Liver (tissue), 9 donors: ENCODE data around the gene SORBS2. TPM values are rescaled to one million over a fixed set of nuclear protein-coding genes. Genes with fewer than 3 reads are reported as not detected.

Source experiments
- DNase-seq: peaks from one replicate; pipeline ENCODE4 v3.0.0-alpha.2; 2017; ENCODE audit warnings: low spot score
- H3K27ac ChIP-seq, 2 donors: one replicate each; pipeline ENCODE4 v1.7.0; 2013; ENCODE audit warnings: inconsistent platforms in 2 of 2, low read length in 2 of 2, control low read depth in 1 of 2, low read depth in 1 of 2, mild to moderate bottlenecking in 1 of 2
- H3K27me3 ChIP-seq, 4 donors: one replicate each; pipeline versions ENCODE4 v1.6.1 to v1.7.0; 2013; ENCODE audit warnings: low read length in 3 of 4, inconsistent platforms in 1 of 4, mild to moderate bottlenecking in 1 of 4, moderate library complexity in 1 of 4; ENCODE audit not compliant: control insufficient read depth in 4 of 4, insufficient read depth in 4 of 4
- H3K36me3 ChIP-seq, 4 donors: one replicate each; pipeline versions ENCODE4 v1.6.1 to v1.7.0; 2013; ENCODE audit warnings: low read length in 3 of 4, mild to moderate bottlenecking in 3 of 4, low read depth in 1 of 4, moderate library complexity in 1 of 4; ENCODE audit not compliant: control insufficient read depth in 4 of 4, insufficient read depth in 3 of 4
- H3K4me1 ChIP-seq, 4 donors: one replicate each; pipeline versions ENCODE4 v1.6.1 to v1.7.0; 2013; ENCODE audit warnings: low read length in 3 of 4, mild to moderate bottlenecking in 3 of 4, moderate library complexity in 1 of 4; ENCODE audit not compliant: control insufficient read depth in 4 of 4, insufficient read depth in 4 of 4
- H3K4me3 ChIP-seq, 3 donors: one replicate each; pipeline versions ENCODE4 v1.6.1 to v1.7.0; 2013; ENCODE audit warnings: low read length in 3 of 3, control low read depth in 1 of 3, low read depth in 1 of 3, mild to moderate bottlenecking in 1 of 3
- H3K9ac ChIP-seq, 2 donors: one replicate each; pipeline ENCODE4 v1.7.0; 2013; ENCODE audit warnings: low read length in 2 of 2, mild to moderate bottlenecking in 2 of 2, moderate library complexity in 2 of 2, control low read depth in 1 of 2, low read depth in 1 of 2
- H3K9me3 ChIP-seq, 4 donors: one replicate each; pipeline versions ENCODE4 v1.6.1 to v1.7.0; 2013; ENCODE audit warnings: low read length in 3 of 4; ENCODE audit not compliant: control insufficient read depth in 4 of 4
- EGR1 ChIP-seq, 2 donors: IDR thresholded peaks; 2 replicates each; pipeline ENCODE4 v1.6.1; 2016 to 2018; ENCODE audit warnings: antibody characterized with exemption in 2 of 2, low read depth in 2 of 2
- FOXA1 ChIP-seq: IDR thresholded peaks from 2 replicates; pipeline ENCODE4 v1.6.1; 2016; ENCODE audit warnings: antibody characterized with exemption
- FOXA2 ChIP-seq: IDR thresholded peaks from 2 replicates; pipeline ENCODE4 v1.6.1; 2016; ENCODE audit warnings: antibody characterized with exemption
- GABPA ChIP-seq, 2 donors: IDR thresholded peaks in 1 of 2; conservative IDR thresholded peaks in 1 of 2; 2 replicates each; pipeline ENCODE4 v1.6.1; 2016; ENCODE audit warnings: antibody characterized with exemption in 2 of 2, mild to moderate bottlenecking in 1 of 2, moderate library complexity in 1 of 2
- HNF4A ChIP-seq, 2 donors: conservative IDR thresholded peaks; 2 replicates each; pipeline ENCODE4 v1.6.1; 2016; ENCODE audit warnings: antibody characterized with exemption in 2 of 2, mild to moderate bottlenecking in 2 of 2
- HNF4G ChIP-seq: IDR thresholded peaks from 2 replicates; pipeline ENCODE4 v1.6.1; 2016; ENCODE audit warnings: antibody characterized with exemption
- JUND ChIP-seq, 2 donors: IDR thresholded peaks; 2 replicates each; pipeline ENCODE4 v1.6.1; 2016; ENCODE audit warnings: antibody characterized with exemption in 2 of 2
- NR2F2 ChIP-seq: IDR thresholded peaks from 2 replicates; pipeline ENCODE4 v1.6.1; 2016; ENCODE audit warnings: antibody characterized with exemption
- RAD21 ChIP-seq, 2 donors: IDR thresholded peaks; 2 replicates each; pipeline ENCODE4 v1.6.1; 2016; ENCODE audit warnings: antibody characterized with exemption in 2 of 2, mild to moderate bottlenecking in 2 of 2
- RXRA ChIP-seq, 2 donors: IDR thresholded peaks; 2 replicates each; pipeline ENCODE4 v1.6.1; 2017 to 2018; ENCODE audit warnings: antibody characterized with exemption in 2 of 2, mild to moderate bottlenecking in 1 of 2
- SP1 ChIP-seq: IDR thresholded peaks from 2 replicates; pipeline ENCODE4 v1.6.1; 2018; ENCODE audit warnings: antibody characterized with exemption, mild to moderate bottlenecking
- TAF1 ChIP-seq: conservative IDR thresholded peaks from 2 replicates; pipeline ENCODE4 v1.6.1; 2016; ENCODE audit warnings: antibody characterized with exemption, mild to moderate bottlenecking
- YY1 ChIP-seq: IDR thresholded peaks from 2 replicates; pipeline ENCODE4 v1.6.1; 2016; ENCODE audit warnings: antibody characterized with exemption, mild to moderate bottlenecking
- WGBS: extraction: QIAGEN DNeasy Blood & Tissue Kit; methylation state at CpG from one replicate; pipeline ENCODE4 v1.1.7; 2013; 5-methylcytosine and 5-hydroxymethylcytosine counted together
- polyA plus RNA-seq, 2 donors: library from polyadenylated mRNA; stranded (reverse) in 1 of 2; unstranded in 1 of 2; fragments of 200-250 nt in 1 of 2; fragments of >200 nt in 1 of 2; fragmentation: Nextera tagmentation in 1 of 2; extraction: Ambion mirVana in 1 of 2; gene quantifications; one replicate each; pipeline versions ENCODE4 v1.2.1 to v1.2.3, GENCODE V29; 2013 to 2015
- total RNA-seq, 2 donors: library from RNA; depleted of rRNA; stranded (reverse); fragments of >200 nt; gene quantifications; one replicate each; pipeline ENCODE4 v1.2.3, GENCODE V29; 2014
- TF ChIP-seq, protein P1 (sequence below): IDR thresholded peaks from 2 replicates; pipeline ENCODE4 v1.6.1; 2016; ENCODE audit warnings: antibody characterized with exemption, mild to moderate bottlenecking
- TF ChIP-seq, protein P2 (sequence below): fragments of 150-350 bp; IDR thresholded peaks from 2 replicates; pipeline ENCODE4 v1.5.1; 2017; ENCODE audit warnings: improper control_type of control experiment, low read depth, low read length; ENCODE audit not compliant: missing input control
- TF ChIP-seq, protein P3 (sequence below): IDR thresholded peaks from 2 replicates; pipeline ENCODE4 v1.6.1; 2016; ENCODE audit warnings: antibody characterized with exemption
- TF ChIP-seq, protein P4 (sequence below): IDR thresholded peaks from 2 replicates; pipeline ENCODE4 v1.6.1; 2016; ENCODE audit warnings: antibody characterized with exemption
- TF ChIP-seq, protein P5 (sequence below): IDR thresholded peaks from 2 replicates; pipeline ENCODE4 v1.6.1; 2016; ENCODE audit warnings: antibody characterized with exemption
- donor health status: healthy.
- donor health status: healthy.
- donor health status: healthy.
- donor health status: healthy.
- donor health status: healthy.

SORBS2 gene
- total and polyA plus RNA-seq, 4 donors, result 23.3 to 136 (median 59.6) TPM

DNA sequence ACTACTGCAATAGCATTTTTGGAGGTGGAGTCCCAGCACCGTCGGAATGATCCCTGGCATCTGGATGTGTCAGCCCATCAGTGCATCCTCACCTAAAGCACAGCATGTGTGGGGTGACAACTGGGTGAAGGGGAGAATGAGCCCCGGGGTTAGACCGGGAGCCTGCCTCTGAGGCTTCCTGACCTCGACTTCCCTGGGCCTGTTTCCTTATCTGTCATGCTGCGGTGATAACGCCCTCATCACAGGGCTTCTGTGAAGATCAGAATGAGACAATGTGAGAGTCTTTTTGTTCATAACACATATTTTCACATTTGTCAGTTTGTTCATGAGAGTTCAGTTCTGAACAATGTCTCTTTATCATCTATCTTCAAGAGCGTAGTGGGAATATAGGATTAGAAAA, 245.6 kb downstream of the SORBS2 start:
- Histone ChIP-seq H3K36me3 (no peaks in the 10 kb centered on the region), H3K9me3 (peaks cover 0 to 3% (median 0%) of the 10 kb centered on the region in 4 donors), H3K27ac (peak overlapping the region; percentile 45 to 64), H3K27me3 (no peaks in the 10 kb centered on the region), H3K9ac (no peak overlapping the region), H3K4me1 (no peaks in the 10 kb centered on the region), H3K4me3 (no peak overlapping the region)
- TF ChIP-seq SP1 (no peak), NR2F2 (peak; percentile 6), HNF4A (conservative IDR thresholded peaks at IDR 0.05) (no peak), TAF1 (no peak)
- no peak for DNase-seq
- 71% methylated on average over 8 of the region's 8 CpGs for WGBS

DNA sequence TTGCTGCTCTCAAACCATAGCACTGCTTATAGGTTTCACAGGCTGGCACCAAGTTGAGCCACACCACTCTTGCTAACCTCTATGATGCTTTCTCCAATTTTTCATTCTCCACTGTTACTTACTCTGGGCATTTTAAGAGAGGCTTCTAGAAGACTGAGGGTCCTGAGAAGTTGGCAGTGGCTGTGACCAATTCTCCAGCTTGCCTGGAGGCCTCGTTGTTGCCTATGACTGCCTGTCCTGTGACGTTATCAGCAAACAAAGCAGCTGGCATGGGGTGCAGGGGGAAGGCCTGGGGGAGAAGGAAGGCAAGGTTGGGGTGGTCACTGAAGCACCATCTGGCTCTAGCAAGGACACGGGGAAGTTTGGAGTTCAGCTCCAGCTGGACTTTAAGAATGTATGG, 246.3 kb downstream of the SORBS2 start:
- WGBS, result 90% methylated on average over 3 of the region's 3 CpGs
- H3K9ac ChIP-seq, result no peak overlapping the region
- TF ChIP-seq, protein P1, sequence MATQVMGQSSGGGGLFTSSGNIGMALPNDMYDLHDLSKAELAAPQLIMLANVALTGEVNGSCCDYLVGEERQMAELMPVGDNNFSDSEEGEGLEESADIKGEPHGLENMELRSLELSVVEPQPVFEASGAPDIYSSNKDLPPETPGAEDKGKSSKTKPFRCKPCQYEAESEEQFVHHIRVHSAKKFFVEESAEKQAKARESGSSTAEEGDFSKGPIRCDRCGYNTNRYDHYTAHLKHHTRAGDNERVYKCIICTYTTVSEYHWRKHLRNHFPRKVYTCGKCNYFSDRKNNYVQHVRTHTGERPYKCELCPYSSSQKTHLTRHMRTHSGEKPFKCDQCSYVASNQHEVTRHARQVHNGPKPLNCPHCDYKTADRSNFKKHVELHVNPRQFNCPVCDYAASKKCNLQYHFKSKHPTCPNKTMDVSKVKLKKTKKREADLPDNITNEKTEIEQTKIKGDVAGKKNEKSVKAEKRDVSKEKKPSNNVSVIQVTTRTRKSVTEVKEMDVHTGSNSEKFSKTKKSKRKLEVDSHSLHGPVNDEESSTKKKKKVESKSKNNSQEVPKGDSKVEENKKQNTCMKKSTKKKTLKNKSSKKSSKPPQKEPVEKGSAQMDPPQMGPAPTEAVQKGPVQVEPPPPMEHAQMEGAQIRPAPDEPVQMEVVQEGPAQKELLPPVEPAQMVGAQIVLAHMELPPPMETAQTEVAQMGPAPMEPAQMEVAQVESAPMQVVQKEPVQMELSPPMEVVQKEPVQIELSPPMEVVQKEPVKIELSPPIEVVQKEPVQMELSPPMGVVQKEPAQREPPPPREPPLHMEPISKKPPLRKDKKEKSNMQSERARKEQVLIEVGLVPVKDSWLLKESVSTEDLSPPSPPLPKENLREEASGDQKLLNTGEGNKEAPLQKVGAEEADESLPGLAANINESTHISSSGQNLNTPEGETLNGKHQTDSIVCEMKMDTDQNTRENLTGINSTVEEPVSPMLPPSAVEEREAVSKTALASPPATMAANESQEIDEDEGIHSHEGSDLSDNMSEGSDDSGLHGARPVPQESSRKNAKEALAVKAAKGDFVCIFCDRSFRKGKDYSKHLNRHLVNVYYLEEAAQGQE, result no peak
- TF ChIP-seq, protein P2, sequence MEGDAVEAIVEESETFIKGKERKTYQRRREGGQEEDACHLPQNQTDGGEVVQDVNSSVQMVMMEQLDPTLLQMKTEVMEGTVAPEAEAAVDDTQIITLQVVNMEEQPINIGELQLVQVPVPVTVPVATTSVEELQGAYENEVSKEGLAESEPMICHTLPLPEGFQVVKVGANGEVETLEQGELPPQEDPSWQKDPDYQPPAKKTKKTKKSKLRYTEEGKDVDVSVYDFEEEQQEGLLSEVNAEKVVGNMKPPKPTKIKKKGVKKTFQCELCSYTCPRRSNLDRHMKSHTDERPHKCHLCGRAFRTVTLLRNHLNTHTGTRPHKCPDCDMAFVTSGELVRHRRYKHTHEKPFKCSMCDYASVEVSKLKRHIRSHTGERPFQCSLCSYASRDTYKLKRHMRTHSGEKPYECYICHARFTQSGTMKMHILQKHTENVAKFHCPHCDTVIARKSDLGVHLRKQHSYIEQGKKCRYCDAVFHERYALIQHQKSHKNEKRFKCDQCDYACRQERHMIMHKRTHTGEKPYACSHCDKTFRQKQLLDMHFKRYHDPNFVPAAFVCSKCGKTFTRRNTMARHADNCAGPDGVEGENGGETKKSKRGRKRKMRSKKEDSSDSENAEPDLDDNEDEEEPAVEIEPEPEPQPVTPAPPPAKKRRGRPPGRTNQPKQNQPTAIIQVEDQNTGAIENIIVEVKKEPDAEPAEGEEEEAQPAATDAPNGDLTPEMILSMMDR, result no peak
- no peak for TF ChIP-seq FOXA2
- no peak for TF ChIP-seq TAF1
- TF ChIP-seq, protein P3, sequence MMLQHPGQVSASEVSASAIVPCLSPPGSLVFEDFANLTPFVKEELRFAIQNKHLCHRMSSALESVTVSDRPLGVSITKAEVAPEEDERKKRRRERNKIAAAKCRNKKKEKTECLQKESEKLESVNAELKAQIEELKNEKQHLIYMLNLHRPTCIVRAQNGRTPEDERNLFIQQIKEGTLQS, result no peak
- TF ChIP-seq HNF4G, result no peak
- TF ChIP-seq, protein P4, sequence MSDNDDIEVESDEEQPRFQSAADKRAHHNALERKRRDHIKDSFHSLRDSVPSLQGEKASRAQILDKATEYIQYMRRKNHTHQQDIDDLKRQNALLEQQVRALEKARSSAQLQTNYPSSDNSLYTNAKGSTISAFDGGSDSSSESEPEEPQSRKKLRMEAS, result no peak
- TF ChIP-seq EGR1 (IDR thresholded peaks at IDR 0.05; ENCODE audit: low read depth in 2 of 2), result no peak
- TF ChIP-seq HNF4A (conservative IDR thresholded peaks at IDR 0.05), result no peak
- TF ChIP-seq SP1, result no peak
- no peak for TF ChIP-seq JUND (IDR thresholded peaks at IDR 0.05)
- TF ChIP-seq, protein P5, sequence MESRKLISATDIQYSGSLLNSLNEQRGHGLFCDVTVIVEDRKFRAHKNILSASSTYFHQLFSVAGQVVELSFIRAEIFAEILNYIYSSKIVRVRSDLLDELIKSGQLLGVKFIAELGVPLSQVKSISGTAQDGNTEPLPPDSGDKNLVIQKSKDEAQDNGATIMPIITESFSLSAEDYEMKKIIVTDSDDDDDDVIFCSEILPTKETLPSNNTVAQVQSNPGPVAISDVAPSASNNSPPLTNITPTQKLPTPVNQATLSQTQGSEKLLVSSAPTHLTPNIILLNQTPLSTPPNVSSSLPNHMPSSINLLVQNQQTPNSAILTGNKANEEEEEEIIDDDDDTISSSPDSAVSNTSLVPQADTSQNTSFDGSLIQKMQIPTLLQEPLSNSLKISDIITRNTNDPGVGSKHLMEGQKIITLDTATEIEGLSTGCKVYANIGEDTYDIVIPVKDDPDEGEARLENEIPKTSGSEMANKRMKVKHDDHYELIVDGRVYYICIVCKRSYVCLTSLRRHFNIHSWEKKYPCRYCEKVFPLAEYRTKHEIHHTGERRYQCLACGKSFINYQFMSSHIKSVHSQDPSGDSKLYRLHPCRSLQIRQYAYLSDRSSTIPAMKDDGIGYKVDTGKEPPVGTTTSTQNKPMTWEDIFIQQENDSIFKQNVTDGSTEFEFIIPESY, result no peak
- no peak for TF ChIP-seq YY1
- no peak for TF ChIP-seq GABPA (IDR thresholded peaks at IDR 0.05 in 1 of 2, conservative IDR thresholded peaks at IDR 0.05 in 1 of 2)
- no peak for TF ChIP-seq RXRA (IDR thresholded peaks at IDR 0.05)
- no peak for TF ChIP-seq RAD21 (IDR thresholded peaks at IDR 0.05)
- no peak for TF ChIP-seq NR2F2
- TF ChIP-seq FOXA1, result no peak
- H3K36me3 ChIP-seq, result no peaks in the 10 kb centered on the region
- DNase-seq, result no peak
- H3K9me3 ChIP-seq, result peaks cover 0 to 3% (median 0%) of the 10 kb centered on the region in 4 donors
- no peaks in the 10 kb centered on the region for H3K27me3 ChIP-seq
- H3K4me3 ChIP-seq, result no peak overlapping the region
- no peak overlapping the region for H3K27ac ChIP-seq
- no peaks in the 10 kb centered on the region for H3K4me1 ChIP-seq
